ENCODE measurements around the gene SHISA7.

DNA sequence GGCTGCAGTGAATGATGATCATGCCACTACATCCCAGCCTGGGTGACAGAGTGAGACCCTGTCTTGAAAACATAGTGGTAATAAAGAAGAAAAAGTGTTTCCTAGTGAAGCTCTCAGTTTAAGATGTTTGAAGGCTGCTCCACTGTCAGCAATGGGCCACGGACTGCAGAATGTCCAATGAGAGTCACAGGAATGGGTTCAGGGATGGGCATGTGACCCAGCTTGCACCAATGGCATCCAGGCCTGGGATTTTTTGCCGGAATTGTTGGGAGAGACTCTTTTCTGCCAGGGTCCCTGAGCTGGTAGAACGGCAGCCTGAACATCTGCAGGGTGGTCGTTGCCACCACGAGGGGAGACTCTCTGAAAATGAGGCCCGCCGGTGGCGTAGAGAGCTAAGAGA, 6.3 kb downstream of the SHISA7 start:
- TF ChIP-seq, protein P1, sequence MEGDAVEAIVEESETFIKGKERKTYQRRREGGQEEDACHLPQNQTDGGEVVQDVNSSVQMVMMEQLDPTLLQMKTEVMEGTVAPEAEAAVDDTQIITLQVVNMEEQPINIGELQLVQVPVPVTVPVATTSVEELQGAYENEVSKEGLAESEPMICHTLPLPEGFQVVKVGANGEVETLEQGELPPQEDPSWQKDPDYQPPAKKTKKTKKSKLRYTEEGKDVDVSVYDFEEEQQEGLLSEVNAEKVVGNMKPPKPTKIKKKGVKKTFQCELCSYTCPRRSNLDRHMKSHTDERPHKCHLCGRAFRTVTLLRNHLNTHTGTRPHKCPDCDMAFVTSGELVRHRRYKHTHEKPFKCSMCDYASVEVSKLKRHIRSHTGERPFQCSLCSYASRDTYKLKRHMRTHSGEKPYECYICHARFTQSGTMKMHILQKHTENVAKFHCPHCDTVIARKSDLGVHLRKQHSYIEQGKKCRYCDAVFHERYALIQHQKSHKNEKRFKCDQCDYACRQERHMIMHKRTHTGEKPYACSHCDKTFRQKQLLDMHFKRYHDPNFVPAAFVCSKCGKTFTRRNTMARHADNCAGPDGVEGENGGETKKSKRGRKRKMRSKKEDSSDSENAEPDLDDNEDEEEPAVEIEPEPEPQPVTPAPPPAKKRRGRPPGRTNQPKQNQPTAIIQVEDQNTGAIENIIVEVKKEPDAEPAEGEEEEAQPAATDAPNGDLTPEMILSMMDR (conservative IDR thresholded peaks at IDR 0.05; ENCODE audit: low read length) = no peak
- no peak for TF ChIP-seq EZH2phosphoT487 (IDR thresholded peaks at IDR 0.05; ENCODE audit: borderline replicate concordance, low read depth, low read length)
